ENCODE data around the gene ADAM17. TPM values are rescaled to one million over a fixed set of nuclear protein-coding genes. Genes with fewer than 3 reads are reported as not detected.

ADAM17 gene
- total RNA-seq: 16.4 TPM

DNA sequence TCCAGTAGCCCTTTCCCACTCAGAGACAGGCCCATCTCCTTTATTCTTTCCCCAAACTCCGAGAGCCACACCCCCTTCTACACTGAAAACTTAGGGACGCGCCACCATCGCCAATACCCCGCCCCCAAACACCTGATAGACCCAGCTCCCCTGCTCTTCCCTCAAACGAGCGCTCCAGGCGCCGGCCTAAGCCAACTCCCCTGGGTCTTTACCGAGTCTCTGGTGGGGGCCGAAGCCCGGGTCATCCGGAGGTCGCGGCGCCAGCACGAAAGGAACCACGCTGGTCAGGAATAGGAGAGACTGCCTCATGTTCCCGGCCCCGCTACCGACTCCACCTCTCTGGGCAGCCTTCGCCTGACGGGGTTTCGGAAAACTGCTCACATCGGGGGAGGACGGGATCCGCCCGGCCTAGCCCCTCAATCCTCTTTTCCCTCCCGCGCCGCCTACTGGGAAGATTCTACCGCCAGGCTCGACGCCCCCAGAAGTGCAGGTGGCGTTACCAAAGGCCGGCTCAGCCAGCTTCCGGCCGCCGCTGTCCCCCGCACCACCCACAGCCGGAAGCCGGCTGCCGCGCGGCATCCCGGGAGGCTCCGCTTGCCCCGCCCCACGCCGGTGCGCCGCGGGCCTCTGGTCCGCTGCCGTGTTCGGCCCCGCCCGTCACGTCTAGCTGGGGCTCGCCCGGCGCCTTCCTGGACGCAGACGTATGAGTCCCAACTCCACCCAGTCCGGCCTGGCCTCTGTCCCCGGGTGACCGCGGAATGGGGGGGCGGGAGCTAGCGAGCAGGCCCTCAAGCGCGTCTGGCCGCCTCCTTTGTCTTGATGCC lies at the start of gene ADAM17:
ADAM17 (minus strand) TSS at position 534 of the 824 bp plus-strand sequence; CDS start at position 309, 225 bp downstream.
- Histone ChIP-seq H3K4me3 (peak within 1 kb of the TSS; percentile 66 to 92), H3K27ac (peak within 1 kb of the TSS; percentile 95 to 99), H3K27me3 (no peaks in the 10 kb centered on the region), H3K9me3 (no peaks in the 10 kb centered on the region), H3K4me1 (peaks cover 15 to 49% of the 10 kb centered on the region in 2 donors), H3K36me3 (no peaks in the 10 kb centered on the region)
- peak; percentile 92 to 99 for DNase-seq (ENCODE audit: low spot score in 2 of 2)
- TF ChIP-seq CTCF (IDR thresholded peaks at IDR 0.05): peak in 2 of 3 experiments; percentile 22 to 41
- intact Hi-C loops (cut with DNase I): loop anchor here (1.0 to 10.0 kb wide), 8 partner anchors 52 to 852 kb away; partner anchors contain the start of genes CPSF3, IAH1, ITGB1BP1 and KLF11

GRCh38 chr2:9602412-9602811 lies 46.8 kb upstream of the ADAM17 start:
- peaks cover 14 to 20% of the 10 kb centered on the region in 2 donors for H3K9me3 ChIP-seq

DNA sequence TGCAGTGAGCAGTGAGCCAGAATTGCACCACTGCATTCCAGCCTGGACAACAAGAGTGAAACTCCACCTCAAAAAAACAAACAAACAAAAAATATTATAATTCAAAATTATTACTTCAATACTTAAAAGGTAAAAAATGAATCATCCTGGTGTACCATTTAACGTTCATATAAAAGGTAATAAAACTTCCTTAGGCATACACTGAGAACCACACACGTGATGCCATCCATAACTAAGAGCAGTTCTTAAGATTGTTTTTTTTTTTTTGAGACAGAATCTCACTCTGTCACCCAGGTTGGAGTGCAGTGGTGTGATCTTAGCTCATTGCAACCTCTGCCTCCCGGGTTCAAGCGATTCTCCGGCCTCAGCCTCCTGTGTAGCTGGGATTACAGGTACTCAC lies 45.8 kb upstream of the ADAM17 start:
- TF ChIP-seq CTCF (IDR thresholded peaks at IDR 0.05): no peak
- no peaks in the 10 kb centered on the region for H3K27me3 ChIP-seq
- no peak overlapping the region for H3K27ac ChIP-seq
- intact Hi-C loops (cut with DNase I): no loop called here
- no peak for DNase-seq (ENCODE audit: low spot score in 2 of 2)
- peaks cover 0 to under 1% of the 10 kb centered on the region in 2 donors for H3K4me1 ChIP-seq
- H3K36me3 ChIP-seq: peaks cover 4 to 29% of the 10 kb centered on the region in 2 donors
- H3K4me3 ChIP-seq: no peak overlapping the region
- peaks cover 14 to 20% of the 10 kb centered on the region in 2 donors for H3K9me3 ChIP-seq

More at GRCh38 chr2:9602412-9602811, 46.8 kb upstream of the ADAM17 start:
- Histone ChIP-seq H3K27me3 (no peaks in the 10 kb centered on the region), H3K4me3 (no peak overlapping the region), H3K4me1 (no peaks in the 10 kb centered on the region), H3K27ac (no peak overlapping the region), H3K36me3 (peaks cover 4 to 29% of the 10 kb centered on the region in 2 donors)
- no peak for DNase-seq (ENCODE audit: low spot score in 2 of 2)
- intact Hi-C loops (cut with DNase I): no loop called here
- TF ChIP-seq CTCF (IDR thresholded peaks at IDR 0.05): no peak

- Histone ChIP-seq H3K4me1 (peaks cover 0 to 16% of the 10 kb centered on the region in 2 donors), H3K27ac (no peak overlapping the region), H3K4me3 (no peak overlapping the region), H3K27me3 (no peaks in the 10 kb centered on the region), H3K9me3 (peaks cover 14 to 20% of the 10 kb centered on the region in 2 donors), H3K36me3 (peaks cover 4 to 29% of the 10 kb centered on the region in 2 donors)
- DNase-seq (ENCODE audit: low spot score in 2 of 2): no peak
- TF ChIP-seq CTCF (IDR thresholded peaks at IDR 0.05): no peak
- intact Hi-C loops (cut with DNase I): no loop called here
Measured at GRCh38 chr2:9599430-9599829, 43.8 kb upstream of the ADAM17 start.

DNA sequence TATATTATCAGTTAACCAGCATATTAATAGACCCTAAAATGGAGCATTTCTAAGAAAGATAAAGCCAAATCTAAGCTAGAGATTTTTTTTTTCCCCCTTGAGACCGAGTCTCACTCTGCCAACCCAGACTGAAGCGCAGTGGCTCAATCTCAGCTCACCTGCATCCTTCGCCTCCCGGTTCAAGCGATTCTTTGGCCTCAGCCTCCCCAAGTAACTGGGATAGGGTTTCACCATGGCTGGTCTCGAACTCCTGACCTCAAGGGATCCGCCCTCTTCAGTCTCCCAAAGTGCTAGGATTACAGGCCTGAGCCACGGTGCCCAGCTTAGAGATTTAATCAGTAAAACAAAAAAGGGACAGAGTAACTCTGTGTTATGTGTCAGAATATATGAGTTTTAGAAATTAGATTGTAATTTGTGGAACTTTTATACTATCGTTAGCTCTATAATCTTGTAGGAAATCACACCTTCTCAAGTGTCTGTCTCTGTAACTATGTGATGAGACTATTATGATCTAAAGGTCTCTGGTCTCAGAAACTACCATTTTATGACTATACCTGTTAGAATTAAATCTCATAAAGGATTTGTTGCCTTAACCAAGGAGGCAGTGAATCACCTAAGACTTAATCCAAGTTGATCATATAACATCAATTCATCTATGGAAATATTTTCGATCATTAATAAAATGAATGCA lies 41.1 kb upstream of the ADAM17 start:
- DNase-seq (ENCODE audit: low spot score in 2 of 2): no peak
- H3K4me3 ChIP-seq: no peak overlapping the region
- H3K27me3 ChIP-seq: no peaks in the 10 kb centered on the region
- intact Hi-C loops (cut with DNase I): no loop called here
- no peak for TF ChIP-seq CTCF (IDR thresholded peaks at IDR 0.05)
- H3K27ac ChIP-seq: peak overlapping the region; percentile 2 to 34
- H3K9me3 ChIP-seq: peaks cover 14 to 20% of the 10 kb centered on the region in 2 donors
- peaks cover 0 to 33% of the 10 kb centered on the region in 2 donors for H3K4me1 ChIP-seq
- H3K36me3 ChIP-seq: peaks cover 4 to 29% of the 10 kb centered on the region in 2 donors
